HG03045 (cell line): Measurements from ENCODE around the gene PPP1R2C.

ENCODE experiments used
- ATAC-seq: cut with Tn5 transposase; IDR thresholded peaks from one replicate; pipeline ENCODE4 v1.9.1; 2021; ENCODE audit warnings: mild to moderate bottlenecking, moderate library complexity; ENCODE audit not compliant: unreplicated experiment

PPP1R2C gene

GRCh38 chrX:42778096-42778495 lies at the start of gene PPP1R2C:
Gene PPP1R2C (minus strand): TSS chrX:42778163. CDS start chrX:42778079, 84 bp downstream.
- ATAC-seq = no peak

- no peak for ATAC-seq
Observed at GRCh38 chrX:42825201-42825600, 47.2 kb upstream of the PPP1R2C start.

GRCh38 chrX:42824541-42824940 lies 46.6 kb upstream of the PPP1R2C start:
- no peak for ATAC-seq

GRCh38 chrX:42823443-42823842 lies 45.5 kb upstream of the PPP1R2C start:
- ATAC-seq = no peak

- ATAC-seq = no peak
Observed at GRCh38 chrX:42821803-42822443, 44.0 kb upstream of the PPP1R2C start.

GRCh38 chrX:42818151-42818921 lies 40.4 kb upstream of the PPP1R2C start:
- ATAC-seq = no peak

- ATAC-seq = no peak
Observed at GRCh38 chrX:42809569-42809968, 31.6 kb upstream of the PPP1R2C start.

GRCh38 chrX:42807393-42807792 lies 29.4 kb upstream of the PPP1R2C start:
- ATAC-seq = no peak

- no peak for ATAC-seq
Observed at GRCh38 chrX:42804524-42804923, 26.6 kb upstream of the PPP1R2C start.

GRCh38 chrX:42803320-42803719 lies 25.4 kb upstream of the PPP1R2C start:
- ATAC-seq = no peak

GRCh38 chrX:42797651-42798269 lies 19.8 kb upstream of the PPP1R2C start:
- ATAC-seq = no peak

GRCh38 chrX:42783451-42783850 lies 5.5 kb upstream of the PPP1R2C start:
- no peak for ATAC-seq

GRCh38 chrX:42776195-42776594 lies 1.8 kb downstream of the PPP1R2C start:
- ATAC-seq = peak; percentile 52

- no peak for ATAC-seq
Observed at GRCh38 chrX:42772874-42773273, 5.1 kb downstream of the PPP1R2C start.

- no peak for ATAC-seq
Observed at GRCh38 chrX:42771506-42772335, 6.2 kb downstream of the PPP1R2C start.

- no peak for ATAC-seq
Observed at GRCh38 chrX:42770566-42770965, 7.4 kb downstream of the PPP1R2C start.

GRCh38 chrX:42759881-42760280 lies 18.1 kb downstream of the PPP1R2C start:
- ATAC-seq = no peak

GRCh38 chrX:42755815-42756214 lies 22.1 kb downstream of the PPP1R2C start:
- ATAC-seq = no peak

GRCh38 chrX:42754603-42755002 lies 23.4 kb downstream of the PPP1R2C start:
- ATAC-seq = no peak

GRCh38 chrX:42754115-42754514 lies 23.8 kb downstream of the PPP1R2C start:
- ATAC-seq = no peak

GRCh38 chrX:42752730-42753129 lies 25.2 kb downstream of the PPP1R2C start:
- no peak for ATAC-seq
